ENCODE data around the gene BANP.
"Not testable (repeated sequence)": the region's sequence is repeated elsewhere in the genome, so short reads cannot be mapped to it uniquely, and the experiment has no call there.

BANP gene

DNA sequence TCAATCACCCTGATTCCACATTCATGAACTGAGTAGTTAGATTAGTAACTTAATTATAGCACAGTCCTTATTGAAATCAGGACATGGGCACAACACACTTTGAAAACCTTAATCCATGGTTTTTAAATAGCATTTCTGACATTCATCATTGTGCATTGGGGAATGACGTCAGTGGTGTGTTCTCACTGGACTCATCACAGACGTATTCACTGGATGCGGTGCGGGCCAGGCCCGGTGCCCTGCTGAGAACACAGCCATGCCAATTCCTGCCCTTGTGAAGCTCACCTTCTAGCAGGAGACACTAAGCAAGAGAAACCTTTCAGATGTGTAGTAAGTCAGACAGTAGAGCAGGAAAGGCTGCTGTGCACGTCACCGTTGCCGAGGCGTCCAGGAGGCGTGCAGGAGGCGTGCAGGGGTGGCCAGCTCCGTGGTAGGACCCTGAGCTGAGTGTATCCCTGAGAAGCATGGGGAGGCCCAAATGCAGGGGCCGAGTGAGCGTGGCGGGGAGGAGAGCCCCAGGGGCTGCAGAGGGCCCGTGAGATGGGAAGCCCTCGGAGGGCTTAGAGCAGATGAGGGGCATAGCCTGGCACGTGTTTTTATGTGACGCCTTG, 12.9 kb downstream of the BANP start:
- peak overlapping the region; percentile 80 for H3K27ac Mint-ChIP-seq
- no peaks in the 10 kb centered on the region for H3K27me3 Mint-ChIP-seq (ENCODE audit: low read depth)
- no peak overlapping the region for H3K4me3 Mint-ChIP-seq
- peaks cover 42% of the 10 kb centered on the region for H3K4me1 Mint-ChIP-seq (ENCODE audit: low read depth)
- peaks cover 8% of the 10 kb centered on the region for H3K36me3 Mint-ChIP-seq (ENCODE audit: low read depth)
- H3K9me3 Mint-ChIP-seq: no peaks in the 10 kb centered on the region

DNA sequence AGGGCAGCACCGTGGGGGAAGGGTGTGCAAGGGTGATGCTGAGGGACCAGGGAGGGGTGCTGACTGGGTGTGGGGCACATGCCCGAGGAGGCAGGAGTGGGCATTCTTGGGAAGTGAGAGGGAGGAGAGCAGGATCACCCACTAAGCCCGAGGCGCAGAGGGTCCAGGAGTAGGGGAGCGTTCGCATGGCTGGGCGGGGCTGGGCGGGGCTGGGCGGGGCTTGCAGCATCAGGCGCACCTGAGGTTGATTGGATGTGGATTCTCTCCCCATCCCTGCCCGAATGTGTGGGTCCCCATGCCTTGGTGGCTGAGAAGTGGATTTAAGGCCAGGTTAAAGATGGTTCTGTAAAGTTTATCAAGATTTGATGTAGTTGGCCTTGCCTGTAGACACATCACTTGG, 14.2 kb downstream of the BANP start:
- peaks cover 32% of the 10 kb centered on the region for H3K4me1 Mint-ChIP-seq (ENCODE audit: low read depth)
- no peak overlapping the region for H3K4me3 Mint-ChIP-seq
- no peak overlapping the region for H3K27ac Mint-ChIP-seq
- H3K9me3 Mint-ChIP-seq: peaks cover 7% of the 10 kb centered on the region
- H3K36me3 Mint-ChIP-seq (ENCODE audit: low read depth): peaks cover 13% of the 10 kb centered on the region
- H3K27me3 Mint-ChIP-seq (ENCODE audit: low read depth): no peaks in the 10 kb centered on the region

DNA sequence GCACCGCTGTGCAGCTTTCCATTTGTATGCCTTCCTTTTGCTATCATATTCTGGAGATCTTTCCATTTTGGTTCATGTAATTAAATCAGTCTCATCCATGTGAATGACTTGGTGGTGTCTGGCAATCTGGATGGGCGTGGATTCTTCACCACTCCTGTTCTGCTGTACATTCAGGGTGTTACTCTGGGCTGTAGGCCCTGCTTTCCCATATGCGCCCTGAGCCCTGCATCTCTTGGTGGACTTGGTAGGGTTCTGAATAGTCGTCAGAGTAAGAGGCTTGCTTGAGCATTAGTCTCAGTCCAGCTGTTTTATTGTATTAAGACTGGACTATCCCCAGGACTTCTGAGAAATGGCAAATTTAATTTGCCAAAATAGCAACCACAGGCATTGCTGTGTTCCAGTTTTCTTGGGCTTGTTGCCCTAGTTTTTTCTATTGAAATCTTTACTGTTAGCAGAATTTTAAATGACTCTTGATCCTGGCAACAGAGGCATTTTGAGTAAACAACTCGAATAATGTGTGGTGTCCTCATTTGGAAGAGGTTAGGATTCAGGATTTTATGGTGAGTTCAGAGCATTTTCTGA, 14.9 kb downstream of the BANP start:
- Mint-ChIP-seq H3K4me1 (ENCODE audit: low read depth) (peaks cover 31% of the 10 kb centered on the region), H3K4me3 (no peak overlapping the region), H3K27ac (no peak overlapping the region), H3K27me3 (ENCODE audit: low read depth) (no peaks in the 10 kb centered on the region), H3K36me3 (ENCODE audit: low read depth) (peaks cover 19% of the 10 kb centered on the region), H3K9me3 (peaks cover 12% of the 10 kb centered on the region)

DNA sequence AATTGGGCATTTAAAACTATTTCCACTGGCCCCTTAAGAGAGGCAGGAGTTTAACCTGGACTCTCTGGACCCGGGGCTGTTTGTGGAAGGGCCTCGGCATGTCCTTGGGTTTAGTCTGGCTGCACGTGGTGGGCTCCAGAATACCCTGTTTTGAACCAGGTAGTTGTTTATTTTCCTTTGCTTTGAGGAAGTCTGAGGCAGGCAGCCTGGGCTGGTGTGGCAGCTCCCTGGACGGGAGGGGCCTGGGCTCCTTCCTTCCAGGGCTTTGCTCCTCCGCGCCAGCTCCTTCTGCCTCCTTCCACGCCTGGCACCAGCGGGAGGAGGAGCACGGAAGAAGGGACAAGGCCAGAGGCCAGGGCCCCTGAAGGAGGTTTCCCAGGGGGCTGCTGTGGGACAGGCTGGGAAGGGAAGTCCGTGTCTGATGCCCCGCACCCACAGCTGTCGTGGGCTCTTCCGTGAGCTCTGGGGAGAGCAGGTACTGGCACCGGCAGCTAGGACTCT, 15.5 kb downstream of the BANP start:
- H3K4me1 Mint-ChIP-seq (ENCODE audit: low read depth): peaks cover 28% of the 10 kb centered on the region
- H3K27me3 Mint-ChIP-seq (ENCODE audit: low read depth): no peaks in the 10 kb centered on the region
- no peak overlapping the region for H3K27ac Mint-ChIP-seq
- peaks cover 23% of the 10 kb centered on the region for H3K36me3 Mint-ChIP-seq (ENCODE audit: low read depth)
- H3K9me3 Mint-ChIP-seq: peaks cover 18% of the 10 kb centered on the region
- H3K4me3 Mint-ChIP-seq: no peak overlapping the region

DNA sequence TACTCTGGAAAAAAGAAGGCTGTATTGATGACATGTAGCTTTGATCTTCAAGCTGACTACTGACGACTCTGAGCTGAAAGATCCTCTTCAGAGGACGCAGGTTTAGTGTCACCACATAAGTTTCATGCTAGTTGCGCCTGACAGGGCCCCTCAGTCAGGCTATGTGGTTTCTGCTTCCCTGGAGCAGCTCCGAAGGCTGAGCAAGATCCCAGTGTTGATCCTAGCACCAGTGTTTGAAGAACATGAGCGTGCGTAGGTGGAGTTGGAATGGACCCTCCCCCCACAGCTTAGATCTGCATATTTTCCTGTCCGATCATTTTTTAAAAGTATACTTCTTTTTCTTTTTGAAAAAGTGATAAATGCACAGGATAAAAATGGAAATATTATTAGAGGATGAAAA, 17.3 kb downstream of the BANP start:
- Mint-ChIP-seq H3K36me3 (ENCODE audit: low read depth) (peaks cover 39% of the 10 kb centered on the region), H3K9me3 (peaks cover 33% of the 10 kb centered on the region), H3K27me3 (ENCODE audit: low read depth) (no peaks in the 10 kb centered on the region), H3K4me1 (ENCODE audit: low read depth) (peaks cover 18% of the 10 kb centered on the region), H3K4me3 (no peak overlapping the region), H3K27ac (no peak overlapping the region)

DNA sequence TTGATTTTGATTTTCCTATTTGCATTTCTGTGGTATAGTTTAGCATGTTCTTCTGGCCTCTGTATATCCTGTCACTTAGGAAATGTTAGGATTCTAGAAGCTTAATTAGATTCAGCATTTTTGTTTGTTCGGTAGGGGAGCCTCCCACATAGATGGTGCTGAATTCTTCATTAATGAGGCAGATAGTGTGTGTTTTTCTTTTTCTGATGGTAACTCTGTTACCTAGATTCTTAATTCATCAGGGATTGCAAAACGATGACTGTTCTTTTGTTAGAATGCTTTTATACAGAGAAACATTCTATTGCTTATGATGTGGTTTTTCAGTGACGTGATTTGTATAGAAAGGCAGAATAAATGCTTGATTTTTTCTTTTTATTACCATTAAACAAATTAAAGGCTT, 19.0 kb downstream of the BANP start:
- Mint-ChIP-seq H3K4me1 (ENCODE audit: low read depth) (peaks cover 12% of the 10 kb centered on the region), H3K27ac (no peak overlapping the region), H3K36me3 (ENCODE audit: low read depth) (peaks cover 43% of the 10 kb centered on the region), H3K27me3 (ENCODE audit: low read depth) (no peaks in the 10 kb centered on the region), H3K9me3 (peaks cover 33% of the 10 kb centered on the region), H3K4me3 (no peak overlapping the region)

DNA sequence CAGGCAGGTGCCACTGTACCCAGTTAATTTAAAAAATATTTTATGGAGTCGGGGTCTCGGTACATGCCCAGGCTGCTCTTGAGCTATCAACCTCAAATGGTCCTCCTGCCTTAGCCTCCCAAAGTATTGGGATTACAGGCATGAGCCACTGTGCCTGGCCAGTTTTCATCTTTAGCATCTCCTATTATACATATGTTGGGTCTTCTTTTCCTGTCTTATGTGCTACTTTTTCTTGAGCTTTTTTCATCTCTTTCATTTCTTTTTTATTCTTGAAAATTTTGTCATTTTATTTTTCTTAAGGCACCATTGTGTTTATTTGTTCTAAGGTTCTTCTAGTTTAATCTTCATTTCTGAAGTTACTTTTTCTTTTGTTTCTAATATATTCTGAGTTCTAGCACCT, 20.7 kb downstream of the BANP start:
- Mint-ChIP-seq H3K9me3 (peaks cover 33% of the 10 kb centered on the region), H3K27ac (no peak overlapping the region), H3K4me3 (no peak overlapping the region), H3K36me3 (ENCODE audit: low read depth) (peaks cover 48% of the 10 kb centered on the region), H3K4me1 (ENCODE audit: low read depth) (peaks cover 9% of the 10 kb centered on the region), H3K27me3 (ENCODE audit: low read depth) (no peaks in the 10 kb centered on the region)

DNA sequence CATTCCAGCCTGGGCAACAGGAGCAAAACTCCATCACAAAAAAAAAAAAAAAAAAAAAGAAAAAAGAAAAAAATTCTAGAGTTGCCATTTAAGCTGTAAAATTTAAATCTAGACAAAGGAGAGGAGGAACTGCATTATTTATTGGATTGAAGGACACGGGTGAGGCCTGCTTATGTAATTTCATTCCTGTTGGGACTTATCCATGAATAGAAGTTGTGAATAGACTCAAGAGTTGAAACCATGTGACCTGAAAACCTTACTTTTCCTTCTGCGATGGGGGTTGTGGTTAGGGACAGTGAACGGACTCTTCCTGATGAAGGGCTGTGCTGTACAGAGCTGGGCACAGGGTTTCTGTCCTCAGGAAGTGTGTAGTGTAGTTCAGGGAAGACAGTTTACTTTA, 22.5 kb downstream of the BANP start:
- no peaks in the 10 kb centered on the region for H3K27me3 Mint-ChIP-seq (ENCODE audit: low read depth)
- H3K9me3 Mint-ChIP-seq: peaks cover 33% of the 10 kb centered on the region
- peaks cover 54% of the 10 kb centered on the region for H3K36me3 Mint-ChIP-seq (ENCODE audit: low read depth)
- no peak overlapping the region for H3K4me3 Mint-ChIP-seq
- H3K27ac Mint-ChIP-seq: no peak overlapping the region
- peaks cover 9% of the 10 kb centered on the region for H3K4me1 Mint-ChIP-seq (ENCODE audit: low read depth)

DNA sequence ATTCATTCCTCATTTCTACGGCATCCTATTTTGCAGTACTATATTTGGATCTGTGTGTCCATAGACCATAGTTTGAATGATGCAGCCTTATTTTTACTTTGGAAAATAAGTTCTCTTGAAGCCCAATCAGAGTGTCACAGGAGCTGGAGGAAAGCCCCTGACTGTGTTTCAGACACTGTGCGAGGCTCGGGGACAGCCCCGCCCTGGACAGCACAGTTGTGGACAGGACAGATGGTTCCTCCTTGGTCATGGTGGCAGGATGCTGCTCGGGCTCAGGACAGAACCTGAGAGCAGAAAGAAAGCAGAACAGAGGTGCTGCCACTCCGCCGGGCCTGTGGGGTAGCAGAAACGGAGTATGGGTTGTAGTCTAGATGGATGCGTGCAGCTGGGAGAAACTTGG, 22.9 kb downstream of the BANP start:
- Mint-ChIP-seq H3K27me3 (ENCODE audit: low read depth) (no peaks in the 10 kb centered on the region), H3K27ac (no peak overlapping the region), H3K4me1 (ENCODE audit: low read depth) (peaks cover 9% of the 10 kb centered on the region), H3K9me3 (peaks cover 33% of the 10 kb centered on the region), H3K4me3 (no peak overlapping the region), H3K36me3 (ENCODE audit: low read depth) (peaks cover 55% of the 10 kb centered on the region)

DNA sequence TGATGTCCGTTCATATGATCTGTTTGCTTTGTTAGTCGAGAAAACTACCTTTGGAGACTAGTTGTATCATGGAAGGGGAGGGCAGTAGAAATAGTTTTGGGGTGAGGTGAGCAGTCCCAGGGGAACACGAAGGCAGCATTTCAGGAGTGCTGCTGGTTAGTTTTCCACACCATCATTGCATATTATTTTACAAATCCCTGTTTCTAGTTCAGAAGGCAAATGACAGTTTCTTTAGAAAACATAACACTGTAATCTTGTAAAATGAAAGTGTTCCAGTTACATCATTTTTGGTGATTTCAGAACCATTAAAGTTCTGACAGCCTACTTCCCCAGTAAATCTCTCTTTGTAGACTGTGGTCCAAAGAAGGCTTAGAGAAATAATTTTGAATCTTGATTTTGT, 25.4 kb downstream of the BANP start:
- H3K27ac Mint-ChIP-seq: no peak overlapping the region
- no peaks in the 10 kb centered on the region for H3K27me3 Mint-ChIP-seq (ENCODE audit: low read depth)
- peaks cover 16% of the 10 kb centered on the region for H3K9me3 Mint-ChIP-seq
- no peak overlapping the region for H3K4me3 Mint-ChIP-seq
- peaks cover 52% of the 10 kb centered on the region for H3K36me3 Mint-ChIP-seq (ENCODE audit: low read depth)
- peaks cover 34% of the 10 kb centered on the region for H3K4me1 Mint-ChIP-seq (ENCODE audit: low read depth)

DNA sequence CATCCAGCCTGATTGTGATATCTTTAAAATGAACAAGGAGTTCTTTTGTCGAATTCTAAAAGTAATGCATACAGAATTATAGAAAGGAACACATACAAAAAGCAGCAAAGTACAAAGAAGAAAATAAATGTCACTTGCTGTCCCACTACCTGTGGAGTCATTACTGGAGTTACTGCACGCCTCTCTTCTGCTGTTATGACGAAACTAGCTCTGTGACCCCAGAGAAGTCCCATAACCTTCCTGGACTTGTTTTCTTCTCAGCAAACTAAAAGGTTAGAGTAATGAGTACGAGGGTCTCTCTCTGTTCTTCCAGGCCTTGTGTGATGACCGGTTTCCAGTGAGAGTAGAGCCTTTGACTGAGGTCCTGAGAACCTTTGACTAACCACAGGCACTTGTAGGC, 26.9 kb downstream of the BANP start:
- Mint-ChIP-seq H3K4me1 (ENCODE audit: low read depth) (peaks cover 48% of the 10 kb centered on the region), H3K9me3 (peaks cover 1% of the 10 kb centered on the region), H3K4me3 (no peak overlapping the region), H3K36me3 (ENCODE audit: low read depth) (peaks cover 51% of the 10 kb centered on the region), H3K27me3 (ENCODE audit: low read depth) (no peaks in the 10 kb centered on the region), H3K27ac (no peak overlapping the region)

DNA sequence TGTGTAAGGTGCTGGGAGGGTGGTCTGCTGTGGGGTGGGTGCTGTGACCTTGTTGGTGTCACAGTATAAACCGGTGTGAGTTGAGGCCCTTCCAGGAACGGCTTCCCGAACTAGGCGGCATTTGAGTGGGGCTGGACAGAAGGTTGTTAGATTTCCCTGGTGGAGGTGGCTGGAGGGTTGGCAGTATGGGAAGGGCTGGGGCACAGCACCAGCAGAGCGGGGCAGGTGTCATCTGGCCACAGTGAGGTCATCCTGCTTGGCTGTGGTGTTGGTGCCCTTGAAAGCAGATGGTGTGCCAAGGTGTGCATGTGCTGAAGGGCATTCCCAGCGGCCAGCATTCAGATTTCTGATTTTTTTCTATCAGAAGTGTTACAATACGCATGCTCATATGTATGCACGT, 28.1 kb downstream of the BANP start:
- no peak overlapping the region for H3K27ac Mint-ChIP-seq
- no peaks in the 10 kb centered on the region for H3K9me3 Mint-ChIP-seq
- no peaks in the 10 kb centered on the region for H3K27me3 Mint-ChIP-seq (ENCODE audit: low read depth)
- H3K4me1 Mint-ChIP-seq (ENCODE audit: low read depth): peaks cover 47% of the 10 kb centered on the region
- H3K36me3 Mint-ChIP-seq (ENCODE audit: low read depth): peaks cover 47% of the 10 kb centered on the region
- H3K4me3 Mint-ChIP-seq: no peak overlapping the region

DNA sequence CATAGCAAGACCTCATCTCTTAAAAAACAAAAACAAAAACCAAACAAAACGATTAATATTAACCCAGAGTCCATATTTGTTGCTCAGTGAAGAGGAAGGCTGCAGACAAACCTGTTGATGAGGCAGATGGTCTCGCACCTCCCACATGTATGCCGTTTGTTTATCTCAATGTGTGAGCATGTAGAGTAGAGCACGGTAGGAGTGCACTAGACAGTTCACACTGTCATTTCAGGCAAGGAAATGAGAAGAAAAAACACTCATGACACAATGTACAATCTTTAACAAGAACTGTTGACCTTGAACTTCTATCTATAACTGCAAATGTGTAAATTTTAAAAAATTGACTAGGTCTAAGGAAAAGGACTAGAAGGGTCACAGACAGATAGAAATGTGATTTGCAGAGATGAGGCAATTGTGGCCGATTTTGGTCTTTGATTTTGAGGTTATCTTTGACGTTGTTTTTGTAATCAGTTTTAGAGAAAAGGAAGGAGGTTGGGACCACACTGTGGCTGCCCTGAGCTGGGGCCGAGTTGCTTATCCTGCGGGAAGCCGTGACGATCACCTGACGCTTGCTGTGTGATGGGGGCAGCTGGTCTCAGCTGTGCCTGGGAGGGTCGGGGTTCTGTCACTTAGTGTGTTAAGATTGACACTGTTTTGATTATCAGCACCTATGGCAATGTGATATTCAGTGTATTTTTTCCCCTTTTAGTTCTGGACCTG, 28.8 kb downstream of the BANP start:
- H3K36me3 Mint-ChIP-seq (ENCODE audit: low read depth): peaks cover 52% of the 10 kb centered on the region
- H3K4me3 Mint-ChIP-seq: peak overlapping the region; percentile 9
- peaks cover 47% of the 10 kb centered on the region for H3K4me1 Mint-ChIP-seq (ENCODE audit: low read depth)
- not testable (repeated sequence) for H3K9me3 Mint-ChIP-seq; H3K27me3 Mint-ChIP-seq (ENCODE audit: low read depth)
- H3K27ac Mint-ChIP-seq: peak overlapping the region; percentile 45

DNA sequence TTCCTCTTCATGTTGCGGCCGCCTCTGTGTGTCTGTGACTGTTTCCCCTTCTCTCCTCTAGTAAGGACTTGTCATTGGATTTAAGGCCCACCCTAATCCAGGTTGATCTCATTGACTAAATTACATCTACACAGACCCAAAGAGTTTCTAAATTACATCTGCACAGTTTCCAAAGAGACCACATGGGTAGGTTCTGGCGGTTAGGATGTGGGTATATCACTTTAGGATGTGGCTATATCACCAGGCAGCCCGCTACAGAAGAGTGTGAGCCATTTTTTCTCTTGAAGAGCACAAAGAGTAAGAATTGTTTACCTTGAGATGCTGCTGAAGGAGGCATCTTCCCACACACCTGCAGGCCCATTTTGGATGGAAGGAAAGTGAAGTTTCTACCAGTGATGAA, 30.1 kb downstream of the BANP start:
- Mint-ChIP-seq H3K27ac (peak overlapping the region; percentile 92), H3K4me3 (peak overlapping the region; percentile 65), H3K36me3 (ENCODE audit: low read depth) (peaks cover 52% of the 10 kb centered on the region), H3K4me1 (ENCODE audit: low read depth) (peaks cover 46% of the 10 kb centered on the region)
- not testable (repeated sequence) for H3K27me3 Mint-ChIP-seq (ENCODE audit: low read depth); H3K9me3 Mint-ChIP-seq

DNA sequence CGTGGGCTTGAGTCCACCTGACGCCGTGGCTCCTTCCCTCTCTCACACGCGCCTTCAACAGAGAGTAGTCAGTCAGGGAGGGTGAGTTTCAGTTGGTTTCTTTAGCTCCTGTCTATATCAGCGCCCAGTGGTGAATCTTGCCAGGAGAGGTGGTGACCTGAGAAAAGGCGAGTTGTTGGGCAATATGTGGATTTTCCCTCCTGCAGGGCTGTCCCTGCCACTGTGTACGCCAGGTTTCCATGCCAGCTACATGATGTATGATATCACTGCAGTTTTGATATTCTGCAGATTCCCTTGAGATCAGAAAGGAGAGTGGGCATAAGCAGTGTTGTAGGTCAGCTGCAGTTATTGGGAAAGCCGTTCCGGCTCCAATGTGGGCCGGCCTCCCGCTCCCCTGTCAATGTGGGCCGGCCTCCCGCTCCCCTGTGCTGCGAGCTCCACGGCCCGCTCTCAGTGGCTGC, 31.4 kb downstream of the BANP start:
- Mint-ChIP-seq H3K9me3 (no peaks in the 10 kb centered on the region), H3K4me3 (no peak overlapping the region), H3K36me3 (ENCODE audit: low read depth) (peaks cover 49% of the 10 kb centered on the region), H3K27ac (no peak overlapping the region), H3K4me1 (ENCODE audit: low read depth) (peaks cover 43% of the 10 kb centered on the region), H3K27me3 (ENCODE audit: low read depth) (no peaks in the 10 kb centered on the region)

All from T-helper 1 cell treated with Interleukin-12 subunit alpha and Interleukin-12 subunit beta and Interleukin-4 antibody, amounts not matched to agents 30 μg/mL and 1 μg/mL, for 36 hours (primary cell).